K562 (cell line): ENCODE results near the gene ANXA3. TPM values are rescaled to one million over a fixed set of nuclear protein-coding genes. Genes with fewer than 3 reads are reported as not detected.

ENCODE experiments used
- ETV1 ChIP-seq: fragments of 450-650 bp; conservative IDR thresholded peaks from 2 replicates; pipeline ENCODE4 v1.6.1; 2016; ENCODE audit warnings: missing genetic modification characterization, control low read depth, low read depth, missing compliant biosample characterization
- KAT7 ChIP-seq: sonication (generic); formaldehyde crosslinking; IDR thresholded peaks from 2 replicates; pipeline ENCODE4 v1.8.0; 2022; ENCODE audit warnings: missing genetic modification reagents, mild to moderate bottlenecking, borderline replicate concordance
- KDM4B ChIP-seq, 2 experiments: fragments of 450-650 bp in 1 of 2; sonication (generic) in 1 of 2; IDR thresholded peaks; 2 replicates each; pipeline ENCODE4 v1.6.1; 2016 to 2017; ENCODE audit warnings: borderline replicate concordance in 2 of 2, antibody characterized with exemption in 1 of 2, low read depth in 1 of 2, mild to moderate bottlenecking in 1 of 2
- NCOA4 ChIP-seq: fragments of 450-650 bp; IDR thresholded peaks from 2 replicates; pipeline ENCODE4 v1.6.1; 2018; ENCODE audit warnings: mild to moderate bottlenecking; ENCODE audit not compliant: partially characterized antibody
- PML ChIP-seq: IDR thresholded peaks from 2 replicates; pipeline ENCODE4 v1.6.1; 2012; ENCODE audit warnings: low read length, inconsistent platforms
- RBBP5 ChIP-seq: fragments of 200-600 bp; sonication (generic); IDR thresholded peaks from 2 replicates; pipeline ENCODE4 v1.6.1; 2012; ENCODE audit warnings: borderline replicate concordance, mild to moderate bottlenecking, low read length, control low read depth, inconsistent platforms; ENCODE audit not compliant: insufficient read depth, poor library complexity, severe bottlenecking
- RBM34 ChIP-seq: fragments of 200-400 bp; formaldehyde crosslinking; IDR thresholded peaks from 2 replicates; pipeline ENCODE4 v1.6.1; 2018; ENCODE audit warnings: low read length, borderline replicate concordance; ENCODE audit not compliant: insufficient read depth
- SIN3B ChIP-seq: fragments of 450-650 bp; IDR thresholded peaks from 2 replicates; pipeline ENCODE4 v1.6.1; 2017; ENCODE audit warnings: low read depth, mild to moderate bottlenecking, moderate library complexity
- SMAD3 ChIP-seq: fragments of 450-650 bp; formaldehyde crosslinking; conservative IDR thresholded peaks from 2 replicates; pipeline ENCODE4 v1.4.0; 2020; ENCODE audit warnings: mild to moderate bottlenecking
- SRSF7 ChIP-seq: fragments of 200-400 bp; formaldehyde crosslinking; optimal IDR thresholded peaks from 2 replicates; pipeline ENCODE3; 2017; ENCODE audit warnings: mild to moderate bottlenecking, low read depth, low read length
- ZBTB7A ChIP-seq: IDR thresholded peaks from 2 replicates; pipeline ENCODE4 v1.6.1; 2011; ENCODE audit warnings: low read depth, mild to moderate bottlenecking, low read length, moderate library complexity, borderline replicate concordance; ENCODE audit not compliant: control insufficient read depth
- ZC3H8 ChIP-seq: fragments of 450-650 bp; IDR thresholded peaks from 2 replicates; pipeline ENCODE4 v1.6.1; 2017
- ZEB2 ChIP-seq: fragments of 450-650 bp; IDR thresholded peaks from 2 replicates; pipeline ENCODE4 v1.6.1; 2016
- ZFP30 ChIP-seq: fragments of 250-450 bp; sonication (Bioruptor Pico); IDR thresholded peaks from 2 replicates; pipeline ENCODE4 v1.8.0; 2022; ENCODE audit warnings: moderate library complexity, mild to moderate bottlenecking, inconsistent platforms, borderline replicate concordance
- ZNF165 ChIP-seq: fragments of 250-450 bp; sonication (Bioruptor Pico); IDR thresholded peaks from 2 replicates; pipeline ENCODE4 v1.4.0; 2020; ENCODE audit warnings: borderline replicate concordance
- ZNF239 ChIP-seq: fragments of 250-450 bp; sonication (Bioruptor Pico); IDR thresholded peaks from 2 replicates; pipeline ENCODE4 v1.4.0; 2020; ENCODE audit warnings: mild to moderate bottlenecking
- ZNF3 ChIP-seq: fragments of 250-450 bp; sonication (Bioruptor Pico); IDR thresholded peaks from 2 replicates; pipeline ENCODE4 v1.5.0; 2021; ENCODE audit warnings: mild to moderate bottlenecking, moderate library complexity
- ZNF699 ChIP-seq: fragments of 250-450 bp; sonication (Bioruptor Pico); IDR thresholded peaks from 2 replicates; pipeline ENCODE4 v1.8.0; 2021; ENCODE audit warnings: mild to moderate bottlenecking, moderate library complexity; ENCODE audit not compliant: insufficient replicate concordance
- ZNF707 ChIP-seq: fragments of 250-450 bp; sonication (Bioruptor Pico); conservative IDR thresholded peaks from 2 replicates; pipeline ENCODE4 v1.8.0; 2022; ENCODE audit warnings: inconsistent platforms, mild to moderate bottlenecking, moderate library complexity
- polyA plus RNA-seq, 8 experiments: library from polyadenylated mRNA; depleted of rRNA in 4 of 8; stranded (reverse) in 5 of 8; unstranded in 3 of 8; fragments of >200 nt; fragmentation: Nextera tagmentation in 2 of 8; fragmentation: Illumina TruSeq in 1 of 8; extraction: Ambion mirVana in 2 of 8; extraction: Trizol in 1 of 8; gene quantifications; 2 replicates each; pipeline versions ENCODE4 v1.2.1 to v1.2.3, GENCODE V29; 2011 to 2014; ENCODE audit warnings: inconsistent platforms in 1 of 8, missing spikeins in 1 of 8
- total RNA-seq, 7 experiments: library from RNA; depleted of rRNA in 6 of 7; stranded (reverse); fragments of >200 nt in 6 of 7; fragmentation: Illumina TruSeq in 2 of 7; extraction: Trizol in 2 of 7; gene quantifications; 2 replicates each; pipeline versions ENCODE4 v1.2.1 to v1.2.3, GENCODE V29; 2011 to 2021; ENCODE audit warnings: low replicate concordance in 1 of 7
- TF ChIP-seq, protein P1 (sequence below), 2 experiments: fragments of 250-450 bp in 1 of 2; fragments of 450-650 bp in 1 of 2; sonication (Bioruptor Pico) in 1 of 2; IDR thresholded peaks; 2 replicates each; pipeline versions ENCODE4 v1.6.1 to v1.8.0; 2016 to 2021; ENCODE audit warnings: mild to moderate bottlenecking in 2 of 2, moderate library complexity in 2 of 2, missing compliant biosample characterization in 1 of 2, missing genetic modification characterization in 1 of 2
- TF ChIP-seq, protein P2 (sequence below): fragments of 450-650 bp; formaldehyde crosslinking; IDR thresholded peaks from 2 replicates; pipeline ENCODE4 v1.4.0; 2022; ENCODE audit warnings: missing genetic modification characterization
- TF ChIP-seq, protein P3 (sequence below): sonication (generic); formaldehyde crosslinking; IDR thresholded peaks from 2 replicates; pipeline ENCODE4 v1.8.0; 2022; ENCODE audit warnings: mild to moderate bottlenecking, missing genetic modification reagents, borderline replicate concordance
- TF ChIP-seq, protein P4 (sequence below): fragments of 250-450 bp; sonication (Bioruptor Pico); IDR thresholded peaks from 2 replicates; pipeline ENCODE4 v1.9.0; 2021; ENCODE audit warnings: mild to moderate bottlenecking

The ANXA3 gene
- total and polyA plus RNA-seq, 9 of the 15 experiments (the other 6 are each of a cell fraction or from before 2014, with no cell fraction given), result 6.3 to 15.5 (median 9.8) TPM

DNA sequence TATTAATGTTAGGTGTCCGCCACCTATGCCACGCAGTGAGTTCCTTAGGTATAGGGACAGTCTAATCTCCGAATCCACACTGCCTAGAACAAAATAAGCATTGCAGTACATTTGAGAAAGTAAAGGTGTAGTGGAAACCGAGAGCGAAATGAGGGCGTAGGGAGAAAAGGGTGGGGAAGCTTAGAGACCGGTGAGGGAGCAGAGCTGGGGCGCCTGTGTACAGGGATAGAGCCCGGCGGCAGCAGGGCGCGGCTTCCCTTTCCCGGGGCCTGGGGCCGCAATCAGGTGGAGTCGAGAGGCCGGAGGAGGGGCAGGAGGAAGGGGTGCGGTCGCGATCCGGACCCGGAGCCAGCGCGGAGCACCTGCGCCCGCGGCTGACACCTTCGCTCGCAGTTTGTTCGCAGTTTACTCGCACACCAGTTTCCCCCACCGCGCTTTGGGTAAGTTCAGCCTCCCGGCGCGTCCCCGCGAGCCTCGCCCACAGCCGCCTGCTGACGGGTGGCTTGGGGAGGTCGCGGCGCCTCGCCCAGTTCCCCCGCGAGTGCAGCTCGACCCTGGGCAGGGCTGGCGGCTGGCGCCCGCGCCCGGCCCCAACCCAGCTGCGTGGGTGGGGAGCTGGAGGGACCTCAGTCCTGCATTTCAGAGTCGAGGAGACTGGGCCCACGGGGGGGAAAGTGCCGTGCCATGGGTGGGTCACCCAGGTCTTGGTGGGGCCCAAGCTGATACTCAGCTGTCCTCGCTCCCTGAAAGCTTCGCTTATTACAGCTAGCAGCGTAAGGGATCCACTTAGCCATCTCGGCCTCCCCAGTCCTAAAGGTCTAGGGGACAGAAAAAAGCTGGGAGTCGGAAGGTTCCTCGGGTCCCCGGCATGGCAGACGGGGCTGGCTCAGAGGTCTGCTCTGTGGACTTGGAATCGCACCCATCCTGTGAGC is at the start of gene ANXA3 (continued):
- peak; percentile 52 for TF ChIP-seq RBBP5
- no peak for TF ChIP-seq RBM34
- TF ChIP-seq SIN3B, result peak; percentile 40; the same call in 1 of the 2 replicates
- no peak for TF ChIP-seq ZNF165 (CRISPR knock-in tag)
- TF ChIP-seq KAT7 (CRISPR knock-in tag), result no peak
- TF ChIP-seq ZEB2, result no peak
- TF ChIP-seq ETV1 (tag), result no peak
- TF ChIP-seq PML, result no peak
- no peak for TF ChIP-seq NCOA4
- no peak for TF ChIP-seq SRSF7
- TF ChIP-seq ZNF239 (CRISPR knock-in tag), result no peak
- no peak for TF ChIP-seq KDM4B (IDR thresholded peaks at IDR 0.05; ENCODE audit: borderline replicate concordance in 2 of 2, low read depth in 1 of 2)
- TF ChIP-seq, protein P1, sequence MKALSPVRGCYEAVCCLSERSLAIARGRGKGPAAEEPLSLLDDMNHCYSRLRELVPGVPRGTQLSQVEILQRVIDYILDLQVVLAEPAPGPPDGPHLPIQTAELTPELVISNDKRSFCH (CRISPR knock-in tag; IDR thresholded peaks at IDR 0.05), result no peak
- TF ChIP-seq, protein P1 (tag; IDR thresholded peaks at IDR 0.05), result peak; percentile 32; the same call in 1 of the 2 replicates
- TF ChIP-seq ZNF699 (CRISPR knock-in tag), result no peak
- TF ChIP-seq ZNF3 (CRISPR knock-in tag), result no peak
- TF ChIP-seq, protein P2, sequence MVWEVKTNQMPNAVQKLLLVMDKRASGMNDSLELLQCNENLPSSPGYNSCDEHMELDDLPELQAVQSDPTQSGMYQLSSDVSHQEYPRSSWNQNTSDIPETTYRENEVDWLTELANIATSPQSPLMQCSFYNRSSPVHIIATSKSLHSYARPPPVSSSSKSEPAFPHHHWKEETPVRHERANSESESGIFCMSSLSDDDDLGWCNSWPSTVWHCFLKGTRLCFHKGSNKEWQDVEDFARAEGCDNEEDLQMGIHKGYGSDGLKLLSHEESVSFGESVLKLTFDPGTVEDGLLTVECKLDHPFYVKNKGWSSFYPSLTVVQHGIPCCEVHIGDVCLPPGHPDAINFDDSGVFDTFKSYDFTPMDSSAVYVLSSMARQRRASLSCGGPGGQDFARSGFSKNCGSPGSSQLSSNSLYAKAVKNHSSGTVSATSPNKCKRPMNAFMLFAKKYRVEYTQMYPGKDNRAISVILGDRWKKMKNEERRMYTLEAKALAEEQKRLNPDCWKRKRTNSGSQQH (CRISPR knock-in tag), result no peak
- TF ChIP-seq, protein P3, sequence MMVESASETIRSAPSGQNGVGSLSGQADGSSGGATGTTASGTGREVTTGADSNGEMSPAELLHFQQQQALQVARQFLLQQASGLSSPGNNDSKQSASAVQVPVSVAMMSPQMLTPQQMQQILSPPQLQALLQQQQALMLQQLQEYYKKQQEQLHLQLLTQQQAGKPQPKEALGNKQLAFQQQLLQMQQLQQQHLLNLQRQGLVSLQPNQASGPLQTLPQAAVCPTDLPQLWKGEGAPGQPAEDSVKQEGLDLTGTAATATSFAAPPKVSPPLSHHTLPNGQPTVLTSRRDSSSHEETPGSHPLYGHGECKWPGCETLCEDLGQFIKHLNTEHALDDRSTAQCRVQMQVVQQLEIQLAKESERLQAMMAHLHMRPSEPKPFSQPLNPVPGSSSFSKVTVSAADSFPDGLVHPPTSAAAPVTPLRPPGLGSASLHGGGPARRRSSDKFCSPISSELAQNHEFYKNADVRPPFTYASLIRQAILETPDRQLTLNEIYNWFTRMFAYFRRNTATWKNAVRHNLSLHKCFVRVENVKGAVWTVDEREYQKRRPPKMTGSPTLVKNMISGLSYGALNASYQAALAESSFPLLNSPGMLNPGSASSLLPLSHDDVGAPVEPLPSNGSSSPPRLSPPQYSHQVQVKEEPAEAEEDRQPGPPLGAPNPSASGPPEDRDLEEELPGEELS (CRISPR knock-in tag), result no peak
- no peak for TF ChIP-seq ZNF707
- TF ChIP-seq ZBTB7A, result no peak
- TF ChIP-seq ZC3H8, result no peak
- no peak for TF ChIP-seq ZFP30 (CRISPR knock-in tag)
- TF ChIP-seq SMAD3 (CRISPR knock-in tag), result no peak
- TF ChIP-seq, protein P4, sequence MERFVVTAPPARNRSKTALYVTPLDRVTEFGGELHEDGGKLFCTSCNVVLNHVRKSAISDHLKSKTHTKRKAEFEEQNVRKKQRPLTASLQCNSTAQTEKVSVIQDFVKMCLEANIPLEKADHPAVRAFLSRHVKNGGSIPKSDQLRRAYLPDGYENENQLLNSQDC, result no peak
